Measurements from ENCODE around the gene FRA10AC1. TPM values are rescaled to one million over a fixed set of nuclear protein-coding genes. Genes with fewer than 3 reads are reported as not detected.

Gene FRA10AC1
- total and polyA plus RNA-seq, 2 of the 13 experiments (the other 11 are each of a cell fraction or from before 2014, with no cell fraction given), result 5.3 to 7.4 TPM

DNA sequence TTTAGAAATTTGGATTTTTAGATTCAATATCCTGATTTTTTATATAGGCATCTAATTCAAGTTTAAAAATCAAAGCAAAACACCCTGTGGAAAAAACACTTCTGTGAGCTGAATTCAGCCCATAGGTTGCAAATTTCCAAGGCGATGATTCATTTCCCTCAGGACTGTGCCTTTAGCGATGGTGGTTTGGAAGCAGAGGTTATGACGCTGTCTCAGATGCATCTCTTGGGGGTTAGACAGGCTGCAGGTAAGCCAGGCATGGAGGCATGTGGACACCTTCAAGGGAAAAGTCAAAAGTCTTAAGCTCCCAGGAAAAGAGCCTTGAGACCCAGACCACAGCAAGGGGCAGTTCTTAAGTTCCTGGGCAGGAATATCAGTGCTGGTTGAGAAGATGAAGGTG is 9.5 kb upstream of the FRA10AC1 start:
- 42% methylated on average over 3 of the region's 3 CpGs for WGBS (ENCODE audit: low lambda C conversion rate)

DNA sequence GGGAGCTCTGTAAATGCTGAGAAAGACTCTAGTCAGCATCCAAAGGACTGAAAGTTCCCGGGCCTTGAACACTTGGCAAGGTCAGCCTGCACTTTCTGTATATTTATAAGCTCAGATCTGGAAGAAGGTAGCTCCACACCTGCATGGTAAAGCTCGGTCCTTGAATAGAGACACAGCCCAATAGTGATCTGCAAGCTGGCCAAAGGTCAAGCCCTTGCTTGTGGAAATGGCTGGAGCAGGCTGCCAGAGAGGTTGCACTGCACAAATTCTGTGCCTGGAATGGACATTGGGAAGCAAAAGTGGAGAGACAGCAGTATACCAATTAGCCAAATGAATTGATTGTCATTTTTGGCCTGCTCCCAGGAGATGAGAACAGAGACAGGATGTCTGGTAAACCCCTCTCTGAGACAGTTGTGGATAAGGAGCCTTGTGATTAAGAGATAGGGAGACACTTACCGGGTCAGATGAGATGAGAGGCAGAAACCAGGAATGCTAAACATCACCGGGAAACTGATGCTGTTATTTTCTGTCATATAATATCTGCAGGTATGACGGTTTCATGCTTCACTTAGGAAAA is 8.0 kb upstream of the FRA10AC1 start:
- ATAC-seq (peak; percentile 66), DNase-seq (ENCODE audit: low spot score) (no peak), FAIRE-seq (no peak)
- H3K9me3 ChIP-seq (ENCODE audit: low read length), result no peaks in the 10 kb centered on the region
- H3K4me2 ChIP-seq (ENCODE audit: low read depth, low read length), result no peak overlapping the region
- H3K36me3 ChIP-seq (replicated peaks in 1 of 2; ENCODE audit: control insufficient read depth in 1 of 2, insufficient read depth in 2 of 2, low read length in 2 of 2), result no peaks in the 10 kb centered on the region
- CTCF ChIA-PET (ENCODE audit: low intra/inter-chr PET ratio, low total read pairs), result no interaction called here
- H3K9ac ChIP-seq (ENCODE audit: insufficient read depth, low read depth, low read length), result no peak overlapping the region
- no peak overlapping the region for H2AFZ ChIP-seq (ENCODE audit: low read length)
- H3K27me3 ChIP-seq (ENCODE audit: control insufficient read depth in 1 of 2, insufficient read depth in 2 of 2, low read length in 2 of 2), result peaks cover 0 to 3% of the 10 kb centered on the region in 2 experiments; a peak in 1 of 5 replicates
- intact Hi-C loops (cut with micrococcal nuclease; ENCODE audit: unreplicated experiment), result no loop called here
- no peaks in the 10 kb centered on the region for H3K79me2 ChIP-seq (ENCODE audit: insufficient read depth, low read length)
- no peaks in the 10 kb centered on the region for H4K20me1 ChIP-seq (ENCODE audit: insufficient read depth, low read length)
- WGBS (ENCODE audit: low lambda C conversion rate), result 43% methylated on average over 5 of the region's 5 CpGs
- peaks cover 9% of the 10 kb centered on the region for H3K4me1 ChIP-seq (ENCODE audit: insufficient read depth, low read length)
- POLR2A ChIA-PET, result no interaction called here
- no peak overlapping the region for H3K27ac ChIP-seq (ENCODE audit: extremely low read length, insufficient read depth, low read length)
- BruUV-seq (replicated peaks), result no TSS peak
- H3K4me3 ChIP-seq (replicated peaks in 1 of 3; ENCODE audit: insufficient read depth in 1 of 3, low read depth in 2 of 3, low read length in 3 of 3), result no peak overlapping the region
- in situ Hi-C loops (cut with HindIII; ENCODE audit: extremely low pct_ligation_motif_present, low pct_unique_long_range_greater_than_20kb), result no loop called here
- TF ChIP-seq, protein P1, sequence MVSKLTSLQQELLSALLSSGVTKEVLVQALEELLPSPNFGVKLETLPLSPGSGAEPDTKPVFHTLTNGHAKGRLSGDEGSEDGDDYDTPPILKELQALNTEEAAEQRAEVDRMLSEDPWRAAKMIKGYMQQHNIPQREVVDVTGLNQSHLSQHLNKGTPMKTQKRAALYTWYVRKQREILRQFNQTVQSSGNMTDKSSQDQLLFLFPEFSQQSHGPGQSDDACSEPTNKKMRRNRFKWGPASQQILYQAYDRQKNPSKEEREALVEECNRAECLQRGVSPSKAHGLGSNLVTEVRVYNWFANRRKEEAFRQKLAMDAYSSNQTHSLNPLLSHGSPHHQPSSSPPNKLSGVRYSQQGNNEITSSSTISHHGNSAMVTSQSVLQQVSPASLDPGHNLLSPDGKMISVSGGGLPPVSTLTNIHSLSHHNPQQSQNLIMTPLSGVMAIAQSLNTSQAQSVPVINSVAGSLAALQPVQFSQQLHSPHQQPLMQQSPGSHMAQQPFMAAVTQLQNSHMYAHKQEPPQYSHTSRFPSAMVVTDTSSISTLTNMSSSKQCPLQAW (CRISPR knock-in tag; IDR thresholded peaks at IDR 0.05), result no peak
- no peak for TF ChIP-seq ZNF232 (CRISPR knock-in tag; IDR thresholded peaks at IDR 0.05; ENCODE audit: borderline replicate concordance)
- TF ChIP-seq ZNF282 (IDR thresholded peaks at IDR 0.05; ENCODE audit: partially characterized antibody), result no peak
- no peak for TF ChIP-seq POLR2A (IDR thresholded peaks at IDR 0.05; ENCODE audit: insufficient read depth in 1 of 2, low read depth in 2 of 2, low read length in 2 of 2)
- TF ChIP-seq SNRNP70 (IDR thresholded peaks at IDR 0.05; ENCODE audit: low read depth, low read length), result no peak
- TF ChIP-seq, protein P2, sequence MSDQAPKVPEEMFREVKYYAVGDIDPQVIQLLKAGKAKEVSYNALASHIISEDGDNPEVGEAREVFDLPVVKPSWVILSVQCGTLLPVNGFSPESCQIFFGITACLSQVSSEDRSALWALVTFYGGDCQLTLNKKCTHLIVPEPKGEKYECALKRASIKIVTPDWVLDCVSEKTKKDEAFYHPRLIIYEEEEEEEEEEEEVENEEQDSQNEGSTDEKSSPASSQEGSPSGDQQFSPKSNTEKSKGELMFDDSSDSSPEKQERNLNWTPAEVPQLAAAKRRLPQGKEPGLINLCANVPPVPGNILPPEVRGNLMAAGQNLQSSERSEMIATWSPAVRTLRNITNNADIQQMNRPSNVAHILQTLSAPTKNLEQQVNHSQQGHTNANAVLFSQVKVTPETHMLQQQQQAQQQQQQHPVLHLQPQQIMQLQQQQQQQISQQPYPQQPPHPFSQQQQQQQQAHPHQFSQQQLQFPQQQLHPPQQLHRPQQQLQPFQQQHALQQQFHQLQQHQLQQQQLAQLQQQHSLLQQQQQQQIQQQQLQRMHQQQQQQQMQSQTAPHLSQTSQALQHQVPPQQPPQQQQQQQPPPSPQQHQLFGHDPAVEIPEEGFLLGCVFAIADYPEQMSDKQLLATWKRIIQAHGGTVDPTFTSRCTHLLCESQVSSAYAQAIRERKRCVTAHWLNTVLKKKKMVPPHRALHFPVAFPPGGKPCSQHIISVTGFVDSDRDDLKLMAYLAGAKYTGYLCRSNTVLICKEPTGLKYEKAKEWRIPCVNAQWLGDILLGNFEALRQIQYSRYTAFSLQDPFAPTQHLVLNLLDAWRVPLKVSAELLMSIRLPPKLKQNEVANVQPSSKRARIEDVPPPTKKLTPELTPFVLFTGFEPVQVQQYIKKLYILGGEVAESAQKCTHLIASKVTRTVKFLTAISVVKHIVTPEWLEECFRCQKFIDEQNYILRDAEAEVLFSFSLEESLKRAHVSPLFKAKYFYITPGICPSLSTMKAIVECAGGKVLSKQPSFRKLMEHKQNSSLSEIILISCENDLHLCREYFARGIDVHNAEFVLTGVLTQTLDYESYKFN (CRISPR knock-in tag; conservative IDR thresholded peaks at IDR 0.05), result no peak
- TF ChIP-seq, protein P3, sequence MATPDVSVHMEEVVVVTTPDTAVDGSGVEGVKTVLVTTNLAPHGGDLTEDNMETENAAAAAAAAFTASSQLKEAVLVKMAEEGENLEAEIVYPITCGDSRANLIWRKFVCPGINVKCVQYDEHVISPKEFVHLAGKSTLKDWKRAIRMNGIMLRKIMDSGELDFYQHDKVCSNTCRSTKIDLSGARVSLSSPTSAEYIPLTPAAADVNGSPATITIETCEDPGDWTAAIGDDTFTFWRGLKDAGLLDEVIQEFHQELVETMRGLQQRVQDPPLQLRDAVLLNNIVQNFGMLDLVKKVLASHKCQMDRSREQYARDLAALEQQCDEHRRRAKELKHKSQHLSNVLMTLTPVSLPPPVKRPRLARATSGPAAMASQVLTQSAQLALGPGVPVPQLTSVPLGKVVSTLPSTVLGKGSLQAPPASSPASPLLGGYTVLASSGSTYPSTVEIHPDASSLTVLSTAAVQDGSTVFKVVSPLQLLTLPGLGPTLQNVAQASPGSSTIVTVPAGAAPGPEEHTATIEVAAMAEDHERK (CRISPR knock-in tag; IDR thresholded peaks at IDR 0.05; ENCODE audit: low read depth), result no peak

More for the DNA sequence above, 9.5 kb upstream of the FRA10AC1 start:
- H3K27ac ChIP-seq (ENCODE audit: extremely low read length, insufficient read depth, low read length), result no peak overlapping the region
- H3K36me3 ChIP-seq (replicated peaks in 1 of 2; ENCODE audit: control insufficient read depth in 1 of 2, insufficient read depth in 2 of 2, low read length in 2 of 2), result no peaks in the 10 kb centered on the region
- no peak overlapping the region for H3K4me2 ChIP-seq (ENCODE audit: low read depth, low read length)
- no TSS peak for BruUV-seq (replicated peaks)
- H3K9me3 ChIP-seq (ENCODE audit: low read length), result no peaks in the 10 kb centered on the region
- ChIA-PET POLR2A (no interaction called here), CTCF (ENCODE audit: low intra/inter-chr PET ratio, low total read pairs) (no interaction called here)
- H2AFZ ChIP-seq (ENCODE audit: low read length), result no peak overlapping the region
- no peak for TF ChIP-seq BRD4 (CRISPR knock-in tag; IDR thresholded peaks at IDR 0.05)
- TF ChIP-seq, protein P4, sequence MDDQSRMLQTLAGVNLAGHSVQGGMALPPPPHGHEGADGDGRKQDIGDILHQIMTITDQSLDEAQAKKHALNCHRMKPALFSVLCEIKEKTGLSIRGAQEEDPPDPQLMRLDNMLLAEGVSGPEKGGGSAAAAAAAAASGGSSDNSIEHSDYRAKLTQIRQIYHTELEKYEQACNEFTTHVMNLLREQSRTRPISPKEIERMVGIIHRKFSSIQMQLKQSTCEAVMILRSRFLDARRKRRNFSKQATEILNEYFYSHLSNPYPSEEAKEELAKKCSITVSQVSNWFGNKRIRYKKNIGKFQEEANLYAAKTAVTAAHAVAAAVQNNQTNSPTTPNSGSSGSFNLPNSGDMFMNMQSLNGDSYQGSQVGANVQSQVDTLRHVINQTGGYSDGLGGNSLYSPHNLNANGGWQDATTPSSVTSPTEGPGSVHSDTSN (CRISPR knock-in tag; IDR thresholded peaks at IDR 0.05; ENCODE audit: borderline replicate concordance), result no peak
- TF ChIP-seq ZNF253 (CRISPR knock-in tag; IDR thresholded peaks at IDR 0.05; ENCODE audit: borderline replicate concordance), result no peak
- H4K20me1 ChIP-seq (ENCODE audit: insufficient read depth, low read length), result no peaks in the 10 kb centered on the region
- H3K27me3 ChIP-seq (ENCODE audit: control insufficient read depth in 1 of 2, insufficient read depth in 2 of 2, low read length in 2 of 2), result peaks cover 0 to 3% of the 10 kb centered on the region in 2 experiments; a peak in 1 of 5 replicates
- DNase-seq (ENCODE audit: low spot score), result no peak
- H3K9ac ChIP-seq (ENCODE audit: insufficient read depth, low read depth, low read length), result no peak overlapping the region
- H3K79me2 ChIP-seq (ENCODE audit: insufficient read depth, low read length), result no peaks in the 10 kb centered on the region
- no peak overlapping the region for H3K4me3 ChIP-seq (replicated peaks in 1 of 3; ENCODE audit: insufficient read depth in 1 of 3, low read depth in 2 of 3, low read length in 3 of 3)
- in situ Hi-C loops (cut with HindIII; ENCODE audit: extremely low pct_ligation_motif_present, low pct_unique_long_range_greater_than_20kb) (no loop called here), intact Hi-C loops (cut with micrococcal nuclease; ENCODE audit: unreplicated experiment) (no loop called here)
- no peak for FAIRE-seq
- no peak for ATAC-seq
- H3K4me1 ChIP-seq (ENCODE audit: insufficient read depth, low read length), result peaks cover 9% of the 10 kb centered on the region

Measured in HepG2 (cell line).